GM19467 (cell line): ENCODE measurements around the gene MOV10L1.

Experiments
- ATAC-seq: cut with Tn5 transposase; IDR thresholded peaks from one replicate; pipeline ENCODE4 v1.9.1; 2021; ENCODE audit warnings: mild to moderate bottlenecking, moderate library complexity; ENCODE audit not compliant: unreplicated experiment

MOV10L1 gene

DNA sequence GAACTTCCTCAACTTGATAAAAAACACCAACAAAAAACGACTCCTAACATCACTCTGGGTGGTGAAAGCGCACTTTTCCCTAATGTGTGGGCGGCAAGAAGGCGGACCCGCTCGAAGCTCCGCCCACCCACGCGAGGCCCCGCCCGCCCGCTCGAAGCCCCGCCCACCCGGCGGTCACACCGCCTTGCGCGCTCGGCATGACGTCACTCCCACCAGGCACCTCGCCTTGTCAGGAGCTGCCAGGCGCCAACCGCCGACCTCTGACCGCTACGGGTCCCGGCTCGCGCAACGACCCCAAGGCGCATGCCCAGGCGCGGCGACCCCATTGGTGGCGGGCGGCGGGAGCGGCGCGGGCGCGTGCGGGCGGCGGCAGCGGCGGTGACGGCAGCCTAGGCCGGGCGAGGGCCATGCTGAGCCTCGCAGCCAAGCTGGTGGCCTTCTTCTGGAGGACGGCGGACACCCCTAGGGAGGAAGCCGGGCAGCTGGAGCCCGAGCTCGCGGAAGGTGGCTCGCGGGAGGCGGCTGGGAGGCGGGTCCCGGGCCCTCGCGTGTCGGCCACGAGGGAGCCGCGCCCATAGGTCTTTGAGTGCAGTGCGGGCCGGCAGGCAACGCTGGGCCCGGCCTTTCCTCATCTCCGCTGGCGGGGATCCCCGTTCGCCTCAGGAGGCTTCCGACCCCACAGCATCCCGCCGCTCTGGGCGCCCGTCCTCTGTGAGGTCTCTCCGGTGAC lies at the start of gene MOV10L1:
MOV10L1 (plus strand) TSS at position 325 of the 730 bp plus-strand sequence; CDS start at position 408, 83 bp downstream.
- ATAC-seq: no peak

DNA sequence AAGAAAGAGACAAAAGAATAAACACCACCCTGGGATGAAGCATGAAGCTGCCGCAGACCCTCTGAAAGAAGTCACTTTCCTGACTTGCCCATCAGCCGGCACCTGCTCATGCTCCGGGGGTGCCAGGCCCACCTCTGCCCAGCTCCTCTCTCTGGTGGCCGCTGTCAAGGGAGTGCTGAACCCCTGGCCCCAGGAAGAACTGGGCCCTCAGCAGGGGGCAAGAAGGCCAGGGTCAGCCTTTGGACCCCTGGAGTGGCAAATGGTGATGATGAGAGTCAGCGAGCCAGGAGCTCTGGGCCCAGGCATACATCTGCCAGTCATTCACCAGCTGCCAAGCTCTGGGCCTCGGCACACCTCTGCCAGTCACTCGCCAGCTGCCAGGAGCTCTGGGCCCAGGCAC lies 49.1 kb upstream of the MOV10L1 start:
- no peak for ATAC-seq

DNA sequence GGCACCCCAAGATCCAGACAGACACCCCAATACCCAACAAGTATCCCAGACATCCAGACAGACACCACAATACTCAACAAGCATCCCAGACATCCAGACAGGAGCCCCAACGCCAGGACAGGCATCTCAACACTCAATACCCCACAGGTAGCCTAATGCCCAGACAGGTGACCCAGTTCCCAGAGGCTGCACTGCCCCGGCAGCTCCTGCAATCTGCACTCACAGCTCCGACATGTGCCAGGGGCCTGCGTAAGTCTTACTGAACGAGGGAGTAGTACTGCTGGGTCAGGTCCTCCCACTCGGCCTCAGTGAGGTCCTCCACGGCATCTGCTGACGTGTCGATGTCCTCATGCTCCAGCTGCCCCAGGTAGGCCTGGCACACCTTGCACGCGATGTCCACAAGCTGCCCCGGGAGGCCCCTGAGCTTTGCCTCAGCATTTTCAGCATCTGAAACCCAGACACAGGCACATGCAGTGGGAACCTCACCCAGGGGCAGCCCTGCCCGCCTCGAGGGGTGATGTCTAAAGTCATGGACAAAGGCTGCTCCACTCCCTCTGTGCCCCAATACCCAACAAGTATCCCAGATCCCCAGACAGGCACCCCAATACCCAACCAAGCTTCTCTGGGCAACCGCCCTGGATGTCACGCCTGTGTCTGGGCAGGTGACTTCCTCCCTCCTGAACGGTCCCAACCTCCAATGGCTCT lies 48.3 kb upstream of the MOV10L1 start:
- ATAC-seq: no peak

DNA sequence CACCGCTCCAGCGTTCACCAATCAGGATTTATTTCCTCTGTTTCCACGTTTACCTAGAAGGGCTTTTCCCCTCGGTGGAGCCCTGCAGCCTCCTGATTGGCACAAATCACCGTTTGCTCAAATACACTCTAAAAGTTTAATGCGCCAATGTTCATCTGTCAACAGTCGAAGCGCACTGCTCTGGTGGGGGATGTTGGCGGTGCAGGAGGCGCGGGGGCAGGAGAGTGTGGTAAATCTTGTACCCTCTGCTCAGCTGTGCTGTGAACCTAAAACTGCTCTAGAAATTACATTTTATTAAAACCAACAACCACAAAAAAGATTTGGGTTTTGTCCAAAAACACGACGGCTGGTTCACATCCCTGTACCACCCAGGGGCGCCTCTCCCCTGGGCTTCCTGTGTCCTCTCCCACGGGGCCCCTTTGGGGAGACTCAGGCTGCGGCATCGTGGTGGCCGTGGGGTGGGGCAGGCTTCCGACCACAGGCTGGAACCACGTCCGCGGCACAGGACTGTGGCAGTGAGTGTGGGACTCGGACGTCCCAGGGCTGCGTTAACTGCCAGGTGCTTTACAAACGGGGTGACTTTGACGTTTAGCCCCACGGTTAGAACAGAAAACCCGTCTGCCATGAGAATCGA lies 45.2 kb upstream of the MOV10L1 start:
- ATAC-seq: no peak

DNA sequence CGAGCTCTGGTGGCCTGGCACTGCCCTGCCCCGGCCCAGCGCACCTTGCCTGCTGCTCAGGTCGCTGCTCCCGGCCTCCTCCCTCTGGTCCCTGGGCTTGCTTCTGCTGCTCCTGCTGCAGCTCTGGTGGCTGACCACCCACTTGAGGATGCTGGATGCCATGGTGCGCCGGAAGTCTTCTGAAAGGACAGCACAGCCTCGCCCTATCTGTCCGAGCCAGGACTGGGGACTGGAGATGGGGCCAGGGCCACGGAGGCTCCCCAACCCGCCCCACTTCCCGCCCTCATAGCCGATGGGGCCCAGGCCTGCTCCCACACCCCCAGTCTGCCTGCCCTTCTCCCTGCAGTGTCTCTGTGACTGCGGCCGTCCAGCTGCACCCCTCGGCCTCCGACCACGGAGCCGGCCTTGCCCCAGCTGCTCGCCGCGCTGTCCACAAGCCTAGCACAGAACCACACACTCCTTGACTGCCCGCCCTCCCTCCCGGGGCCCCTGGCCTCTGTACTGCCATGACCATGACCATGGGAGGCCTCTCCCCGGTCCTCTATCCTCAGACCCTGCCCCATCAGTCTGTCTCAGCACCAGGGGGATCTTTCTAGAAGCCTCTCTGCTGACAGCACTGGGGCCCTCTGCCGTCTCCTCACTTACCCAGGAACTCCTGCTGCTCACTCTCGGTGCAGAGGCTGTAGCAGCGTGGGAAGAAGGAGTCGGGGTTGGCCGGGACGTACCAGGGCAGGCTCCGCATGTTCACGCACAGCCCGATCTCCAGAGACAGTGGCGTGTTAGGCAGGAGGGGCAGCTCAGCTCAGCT lies 44.4 kb upstream of the MOV10L1 start:
- ATAC-seq: no peak

DNA sequence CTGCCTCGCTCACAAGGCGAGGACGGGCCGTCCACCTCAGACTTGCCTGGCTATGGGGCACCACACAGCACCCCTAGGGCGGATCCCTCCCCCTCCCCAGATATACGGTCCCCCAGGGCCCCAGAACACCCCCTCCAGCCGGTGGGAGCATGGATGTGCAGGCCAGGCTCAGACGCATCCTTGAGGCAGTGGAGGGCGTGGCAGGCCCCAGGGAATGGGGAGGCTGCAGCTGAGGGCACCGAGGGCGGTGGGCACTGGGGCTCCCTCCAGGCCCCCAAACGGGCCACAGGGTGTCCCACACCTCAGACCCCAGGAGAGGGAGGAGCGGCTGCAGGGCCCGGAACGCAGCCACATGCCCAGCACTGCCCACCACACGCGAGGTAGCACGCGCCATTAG lies 43.8 kb upstream of the MOV10L1 start:
- no peak for ATAC-seq

DNA sequence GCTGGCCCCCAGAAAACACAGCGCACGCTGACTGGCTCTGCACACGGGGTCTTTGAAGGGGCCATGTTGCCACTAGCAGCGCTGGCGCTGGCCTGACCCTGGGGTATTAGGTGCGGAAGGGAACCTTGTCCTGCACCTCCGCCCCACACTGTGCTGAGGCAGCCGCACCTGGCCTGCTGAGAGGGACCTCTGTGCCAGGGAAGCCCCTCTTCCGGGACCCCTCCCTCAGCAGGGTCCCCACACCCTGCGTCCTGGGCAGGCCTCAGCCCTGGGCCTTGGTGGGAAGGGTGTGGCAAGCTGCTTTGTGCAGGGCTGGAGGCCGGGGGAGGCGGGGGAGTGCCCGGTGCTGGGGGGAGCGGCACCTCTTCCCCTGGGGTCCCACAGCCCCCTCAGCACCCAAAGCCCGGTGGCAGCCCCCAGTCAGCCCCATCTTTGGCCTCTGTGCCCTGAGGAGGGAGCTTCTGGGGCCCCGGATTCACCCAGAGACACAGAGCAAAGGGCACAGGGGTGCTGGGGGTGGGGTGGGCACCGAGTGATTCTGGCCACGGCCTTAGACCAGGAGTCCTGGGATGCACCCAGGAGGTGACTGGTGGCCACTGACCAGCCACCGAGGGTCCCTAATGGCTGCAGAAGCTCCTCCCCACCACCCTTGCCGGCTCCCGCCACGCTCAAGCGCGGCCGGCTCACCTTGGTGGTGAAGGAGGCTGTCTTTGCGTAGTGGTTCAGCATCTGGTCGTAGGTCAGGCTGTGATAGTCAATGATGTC lies 43.1 kb upstream of the MOV10L1 start:
- ATAC-seq: no peak

DNA sequence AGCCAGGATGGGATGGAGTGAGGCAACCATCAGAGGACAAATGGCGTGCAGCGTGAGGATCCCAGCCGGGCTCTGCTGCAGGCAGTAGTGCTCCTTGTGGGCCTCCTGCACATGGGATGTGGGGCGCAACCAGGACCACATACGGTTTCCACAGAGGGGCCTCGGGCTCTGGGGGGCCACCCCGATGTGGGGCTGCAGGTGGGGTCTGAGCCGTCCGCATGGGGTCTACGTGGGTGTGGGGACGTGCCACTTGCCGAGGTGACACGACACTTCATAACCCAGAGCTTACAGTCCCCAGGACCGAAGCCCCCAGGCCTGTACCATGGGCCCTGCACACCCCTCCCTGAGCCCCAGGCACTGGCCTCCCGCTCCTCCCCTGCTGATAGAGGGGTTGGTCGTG lies 42.5 kb upstream of the MOV10L1 start:
- no peak for ATAC-seq

DNA sequence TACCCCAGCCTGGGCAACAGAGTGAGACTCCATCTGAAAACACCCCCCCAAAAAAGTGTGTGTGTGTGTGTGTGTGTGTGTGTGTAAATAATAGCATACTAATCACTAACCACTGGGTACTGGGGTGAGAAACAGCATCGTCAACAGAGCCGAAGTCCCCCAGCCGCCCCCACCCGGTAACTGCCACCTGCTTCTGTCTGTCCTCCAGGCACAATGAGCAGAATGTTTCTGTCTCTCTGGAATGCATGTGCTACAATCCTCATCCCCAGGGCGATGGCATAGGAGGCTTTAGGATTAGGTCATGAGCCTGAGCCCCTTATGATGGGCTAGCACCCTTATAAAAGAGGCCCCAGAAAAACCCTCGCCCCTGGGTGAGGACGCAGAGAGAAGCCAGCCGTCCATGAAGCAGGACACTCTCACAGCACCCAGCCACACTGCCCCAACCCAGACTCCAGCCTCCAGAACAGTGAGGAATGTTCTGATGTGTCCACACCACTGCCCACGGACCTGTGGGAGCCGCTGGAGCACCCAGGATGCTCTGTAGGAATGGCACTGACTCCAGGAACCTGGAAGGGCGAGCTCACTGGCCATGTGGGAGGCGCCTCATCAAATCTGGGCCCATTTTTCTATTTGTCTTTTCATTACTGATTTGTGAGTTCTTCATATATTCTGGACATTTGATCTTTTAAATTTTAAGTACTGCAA lies 41.6 kb upstream of the MOV10L1 start:
- no peak for ATAC-seq

DNA sequence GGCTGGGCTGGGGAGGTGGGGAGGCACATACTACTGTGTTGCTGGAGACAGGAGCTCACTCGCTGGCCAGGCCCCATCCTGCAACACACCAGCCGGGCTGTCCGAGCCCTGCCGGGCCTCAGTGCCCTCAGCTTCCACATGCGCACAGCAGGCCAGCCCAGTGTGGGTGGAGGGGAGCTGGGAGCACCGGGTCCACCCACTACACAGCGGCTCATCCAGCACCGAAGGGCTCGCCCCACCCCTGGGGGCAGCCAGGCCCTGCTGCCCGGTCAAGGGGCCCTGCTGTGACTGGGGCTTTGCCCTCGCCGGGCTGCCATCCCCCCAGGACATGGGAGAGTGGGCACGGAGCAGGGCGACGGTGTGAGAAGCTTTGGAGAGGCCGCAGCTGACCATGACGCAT lies 41.0 kb upstream of the MOV10L1 start:
- ATAC-seq: no peak

DNA sequence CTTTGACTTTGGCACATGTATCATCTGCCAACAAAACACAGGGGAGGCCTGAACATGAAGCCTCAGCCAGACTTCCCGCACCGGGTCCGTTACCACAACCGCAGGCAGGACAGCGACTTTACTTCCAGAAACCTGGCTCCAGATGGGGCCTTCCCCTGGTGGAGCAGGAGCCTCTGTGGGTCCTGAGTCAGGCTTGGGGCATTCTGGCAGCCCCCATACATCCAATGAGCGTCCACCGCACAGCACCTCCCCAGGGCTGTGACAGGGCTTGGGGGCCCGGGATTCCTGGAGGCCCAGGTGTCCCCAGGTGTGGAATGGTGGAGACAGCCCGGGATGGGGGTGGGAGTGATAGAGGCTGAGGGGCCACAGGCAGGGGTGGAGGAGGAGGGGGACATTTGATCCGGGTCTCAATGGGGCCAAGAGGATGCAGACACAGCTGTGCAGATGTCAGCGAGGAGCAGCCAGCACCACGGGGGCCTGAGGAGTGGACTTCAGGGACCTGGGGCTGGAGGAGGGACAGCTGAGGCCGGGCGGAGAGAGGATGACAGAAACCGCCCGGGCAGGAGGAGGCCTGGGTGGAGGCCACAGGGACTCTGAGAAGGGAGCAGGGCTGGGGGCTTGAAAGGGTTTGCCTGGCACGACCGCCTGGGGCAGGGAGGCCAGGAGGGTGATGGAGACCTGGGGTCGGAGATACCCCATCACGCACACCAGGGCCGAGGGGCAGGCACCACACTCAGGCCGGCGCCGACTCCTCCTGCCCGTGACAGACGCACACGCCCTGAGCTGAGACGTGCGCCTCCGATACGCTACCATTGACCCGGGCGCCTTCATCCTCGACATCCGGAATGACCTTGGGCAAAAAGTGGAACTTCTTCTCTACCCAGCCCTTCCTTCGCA lies 40.3 kb upstream of the MOV10L1 start:
- ATAC-seq: no peak

DNA sequence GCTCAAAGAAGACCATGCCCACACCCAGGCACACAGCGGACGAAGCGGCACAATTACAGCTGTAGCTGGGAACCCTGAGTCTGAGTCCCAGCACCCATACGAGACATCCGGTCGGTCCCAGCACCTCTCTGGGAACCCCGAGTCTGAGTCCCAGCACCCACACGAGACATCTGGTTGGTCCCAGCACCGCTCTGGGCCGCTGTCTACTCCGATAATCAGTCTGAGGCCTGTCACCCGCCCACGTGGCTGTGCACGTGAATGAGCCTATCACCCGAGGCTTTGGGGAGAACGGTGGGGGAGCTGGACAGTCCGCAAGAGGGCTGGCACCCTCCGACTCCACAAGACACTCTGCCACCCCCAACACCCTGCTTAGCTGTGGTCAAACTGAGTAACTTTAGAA lies 37.9 kb upstream of the MOV10L1 start:
- ATAC-seq: no peak

DNA sequence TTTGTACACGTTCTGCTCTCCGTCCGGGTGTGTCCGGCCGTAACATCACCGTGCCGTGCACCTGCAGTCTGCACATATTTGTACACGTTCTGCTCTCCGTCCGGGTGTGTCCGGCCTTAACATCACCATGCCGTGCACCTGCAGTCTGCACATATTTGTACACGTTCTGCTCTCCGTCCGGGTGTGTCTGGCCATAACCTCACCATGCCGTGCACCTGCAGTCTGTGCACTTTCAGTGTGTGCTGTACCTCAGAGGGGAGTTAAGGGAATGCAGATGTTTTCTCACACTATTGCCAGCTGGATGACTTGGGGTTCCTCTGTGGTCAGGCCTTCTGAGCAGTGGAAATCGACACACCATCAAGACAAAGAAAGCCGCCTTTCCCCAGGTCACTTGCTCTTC lies 35.9 kb upstream of the MOV10L1 start:
- ATAC-seq: no peak

DNA sequence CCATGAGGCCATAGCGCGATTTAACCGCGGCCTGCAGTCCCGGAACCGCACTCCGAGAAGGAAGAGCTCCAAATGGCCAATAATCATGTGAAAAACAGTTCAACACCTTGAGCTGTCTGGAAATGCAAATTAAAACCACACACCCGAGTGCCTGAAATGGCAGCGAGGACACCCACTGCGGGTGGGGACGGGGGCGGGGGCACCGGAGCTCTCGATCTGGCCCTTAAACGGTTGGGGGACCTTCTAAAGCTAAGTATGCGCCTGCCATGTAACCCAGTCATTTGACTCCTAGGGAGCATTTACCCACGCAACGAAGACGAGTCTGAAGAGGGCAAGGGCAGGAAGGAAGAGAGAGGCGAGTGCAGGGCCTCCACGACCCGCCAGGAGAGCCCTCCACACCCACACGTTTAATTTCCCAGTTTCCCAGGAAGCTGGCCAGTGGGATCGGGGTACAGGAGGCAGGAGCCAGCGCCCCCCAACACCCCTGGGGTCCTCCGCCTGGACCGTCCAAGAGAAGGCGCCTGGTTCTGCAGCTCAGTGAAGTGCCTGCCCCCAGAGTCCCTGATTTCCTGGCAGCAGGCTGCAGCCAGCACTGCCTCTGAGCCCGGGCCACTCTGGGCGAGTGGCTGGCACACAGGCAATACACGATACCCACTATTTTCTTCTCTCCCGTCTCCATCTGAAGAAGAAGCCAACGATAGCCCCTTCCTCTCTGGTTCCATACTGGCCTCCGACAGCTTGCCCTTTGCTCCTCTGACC lies 33.4 kb upstream of the MOV10L1 start:
- ATAC-seq: no peak

DNA sequence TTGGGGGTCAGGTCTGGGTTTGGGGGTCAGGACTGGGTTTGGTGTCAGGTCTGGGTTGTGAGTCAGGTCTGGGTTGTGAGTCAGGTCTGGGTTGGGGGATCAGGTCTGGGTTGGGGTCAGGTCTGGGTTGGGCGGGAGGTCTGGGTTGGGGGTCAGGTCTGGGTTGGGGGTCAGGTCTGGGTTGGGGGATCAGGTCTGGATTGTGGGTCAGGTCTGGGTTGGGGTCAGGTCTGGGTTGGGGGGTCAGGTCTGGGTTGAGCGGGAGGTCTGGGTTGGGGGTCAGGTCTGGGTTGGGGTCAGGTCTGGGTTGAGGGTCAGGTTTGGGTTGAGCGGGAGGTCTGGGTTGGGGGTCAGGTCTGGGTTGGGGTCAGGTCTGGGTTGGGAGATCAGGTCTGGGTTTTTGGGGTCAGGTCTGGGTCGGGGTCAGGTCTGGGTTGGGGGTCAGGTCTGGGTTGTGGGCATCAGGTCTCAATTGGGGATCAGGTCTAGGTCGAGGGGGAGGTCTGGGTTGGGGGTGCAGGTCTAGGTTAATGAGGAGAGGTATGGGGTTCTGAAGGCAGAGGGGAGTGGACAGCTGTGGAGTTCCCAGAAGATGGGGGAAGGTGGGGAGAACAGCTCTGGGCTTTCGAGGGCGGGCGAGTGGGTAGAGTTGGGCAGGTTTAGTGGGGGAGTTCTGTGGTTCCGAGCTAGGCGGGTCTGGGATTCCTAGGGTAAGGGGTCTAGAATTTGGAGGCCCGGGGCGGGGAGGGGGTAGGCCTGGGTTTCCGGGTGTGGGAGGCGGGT lies 32.3 kb upstream of the MOV10L1 start:
- no peak for ATAC-seq

DNA sequence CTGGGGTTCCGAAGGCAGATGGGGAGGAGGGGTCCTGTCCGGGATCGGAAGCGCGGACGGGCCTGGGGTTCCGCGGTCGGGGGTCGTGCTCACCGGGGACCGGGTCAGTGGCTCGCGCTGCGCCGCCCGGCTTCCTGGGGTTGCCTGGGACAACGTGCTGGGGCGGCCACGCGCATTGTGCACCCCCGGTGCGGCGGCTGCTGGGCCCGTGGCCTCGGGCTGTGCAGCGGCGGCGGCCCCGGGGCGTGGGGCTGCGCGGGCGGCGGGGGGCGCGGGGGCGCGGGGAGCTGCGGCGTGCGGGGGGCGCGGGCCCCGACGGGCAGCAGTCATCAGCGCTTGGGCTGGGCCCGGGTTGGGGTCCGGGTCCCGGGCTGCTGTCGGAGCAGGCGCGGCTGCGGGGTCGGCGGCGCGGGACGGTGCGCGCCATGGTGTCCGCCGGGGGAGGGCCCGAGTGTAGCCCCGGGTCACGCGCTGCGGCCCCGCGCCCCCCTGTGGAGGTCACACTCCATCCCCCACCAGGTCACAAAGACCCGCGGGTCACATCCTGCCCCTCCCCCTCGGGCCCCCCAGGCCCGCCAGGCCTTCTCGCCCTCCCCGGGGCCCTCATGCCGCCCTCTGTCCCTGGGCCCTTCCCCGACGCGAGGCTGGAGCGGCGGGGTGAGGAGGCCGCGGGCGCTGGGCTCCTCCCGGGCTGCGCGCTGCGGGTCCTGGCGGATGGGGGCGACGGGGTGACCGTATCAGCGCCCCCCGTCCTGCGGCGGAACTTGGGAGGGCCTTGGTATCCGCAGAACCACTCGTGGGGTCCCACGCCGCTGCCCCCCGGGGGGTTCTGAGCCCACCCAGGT lies 31.5 kb upstream of the MOV10L1 start, which contains the start of gene TTLL8:
TTLL8 (minus strand) TSS at position 238 of the 845 bp plus-strand sequence.
- ATAC-seq: no peak
